GM18951 (cell line): Measurements from ENCODE around the gene ACSF2.
"Not testable (repeated sequence)": the region's sequence is repeated elsewhere in the genome, so short reads cannot be mapped to it uniquely, and the experiment has no call there.

Experiments used
- POLR2A ChIP-seq: IDR thresholded peaks from 4 replicates; pipeline ENCODE4 v1.6.1; 2011; ENCODE audit warnings: mild to moderate bottlenecking; ENCODE audit not compliant: insufficient read length, insufficient read depth; ENCODE audit errors: extremely low read depth
- in situ Hi-C: fragments of 300-500 bp; cut with MboI; formaldehyde crosslinking; loops from one replicate; pipeline ENCODE4 v1.12.0; 2022; ENCODE audit warnings: low sequenced_read_pairs, mixed read lengths, inconsistent platforms; ENCODE audit not compliant: unreplicated experiment

Gene ACSF2

DNA sequence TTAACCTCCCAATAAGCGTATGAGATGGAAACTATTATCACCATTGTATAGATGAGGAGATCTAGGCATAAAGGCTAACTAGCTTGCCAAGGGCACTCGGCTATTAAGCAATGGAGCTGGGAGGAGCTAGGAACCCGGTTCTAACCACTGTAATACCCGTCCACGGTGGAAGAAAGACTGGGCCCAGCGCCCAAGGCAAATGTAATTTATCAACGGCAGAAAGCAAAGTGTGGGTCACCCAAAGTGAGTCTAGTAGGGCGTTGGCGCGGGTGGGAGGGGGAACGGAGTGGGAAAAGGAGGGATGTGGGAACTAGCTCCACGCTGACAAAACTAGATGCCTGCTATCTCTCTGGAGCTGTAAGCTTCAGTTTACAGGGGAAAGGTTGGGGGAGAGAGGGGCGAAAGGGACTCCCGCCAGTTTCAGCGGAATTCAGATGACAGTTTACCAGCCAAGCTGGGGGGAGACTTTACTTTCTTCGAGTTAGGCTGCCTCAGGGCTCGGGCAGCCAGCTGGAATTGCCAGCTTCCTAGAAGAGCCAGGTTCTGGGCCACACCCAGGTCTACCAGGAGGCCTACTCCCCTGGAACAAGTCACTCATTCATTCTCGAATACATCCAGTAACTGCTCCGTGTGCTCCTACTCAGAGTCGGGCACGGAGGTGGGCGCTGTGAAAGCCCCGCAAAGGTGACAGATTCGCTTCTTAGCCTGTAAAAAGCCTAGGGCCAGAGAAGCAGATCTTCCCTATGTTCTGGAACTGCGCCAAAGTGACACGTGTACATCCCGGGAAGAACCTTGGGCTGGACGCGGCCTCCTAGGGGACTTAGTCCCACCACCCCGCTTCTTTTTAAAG lies 29.5 kb upstream of the ACSF2 start:
- in situ Hi-C loops, result no loop called here
- no peak for TF ChIP-seq POLR2A

DNA sequence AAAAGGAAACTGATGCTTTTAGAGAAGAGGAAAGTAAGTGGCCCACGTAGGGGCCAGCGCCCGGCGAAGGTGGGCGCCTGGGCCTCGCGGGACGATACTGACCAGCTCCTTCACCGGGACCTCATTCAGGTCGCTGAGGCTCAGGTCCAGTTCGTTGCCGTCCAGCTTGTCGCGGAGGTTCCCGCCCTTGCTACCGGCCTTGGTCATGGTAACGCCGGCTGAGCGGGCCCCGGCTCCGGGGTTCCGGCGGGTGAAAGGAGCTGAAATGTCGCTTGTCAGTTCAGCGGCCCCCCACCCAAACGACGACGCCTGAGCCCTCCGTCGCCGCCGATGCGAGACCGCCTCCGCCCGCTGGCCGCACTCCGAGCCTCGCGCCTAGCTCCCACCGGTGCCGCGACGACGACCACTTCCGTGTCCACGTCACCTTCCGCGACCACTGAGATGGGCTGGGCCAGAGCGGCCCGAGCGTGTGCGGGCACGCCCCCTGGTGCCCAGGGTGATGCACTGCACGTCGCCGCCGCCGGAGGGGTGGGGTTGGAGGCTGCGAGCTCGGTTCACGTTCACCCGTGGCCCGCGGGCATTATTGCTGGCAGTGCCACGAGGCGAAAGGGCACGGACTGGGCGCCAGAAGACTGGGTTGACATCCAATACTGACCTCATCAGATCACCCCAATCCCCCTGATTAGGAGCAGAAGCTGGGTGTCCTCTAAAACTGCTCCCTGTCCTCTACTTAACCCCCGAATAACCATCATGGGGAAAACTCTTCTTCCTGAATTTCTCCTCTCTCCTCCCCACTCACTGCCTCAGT lies 28.7 kb upstream of the ACSF2 start, which contains the start of gene LRRC59:
Gene LRRC59, minus strand, starts transcription at position 413 of the 808 bp plus-strand sequence. Its CDS starts 206 bp downstream, at position 207.
- in situ Hi-C loops, result no loop called here
- peak; percentile 92 for TF ChIP-seq POLR2A

DNA sequence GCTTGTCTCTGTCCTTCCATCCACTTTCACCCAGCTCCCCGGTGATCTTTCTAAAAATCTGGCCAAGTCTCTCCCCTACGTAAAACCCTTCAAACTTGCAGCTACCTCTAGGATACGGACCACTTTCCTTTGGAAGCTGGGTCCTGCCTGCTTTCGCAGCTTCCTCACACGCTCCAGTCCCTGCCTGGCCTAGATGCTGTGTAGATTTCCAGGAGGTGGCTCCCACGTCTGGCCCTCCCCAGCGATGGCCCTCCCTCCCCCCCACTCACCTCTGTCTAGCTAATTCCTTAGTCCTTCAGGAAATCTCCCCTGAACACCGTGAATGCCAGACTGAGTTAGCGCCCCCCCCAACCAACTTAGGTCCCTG lies 28.1 kb upstream of the ACSF2 start:
- TF ChIP-seq POLR2A, result no peak
- in situ Hi-C loops, result no loop called here

DNA sequence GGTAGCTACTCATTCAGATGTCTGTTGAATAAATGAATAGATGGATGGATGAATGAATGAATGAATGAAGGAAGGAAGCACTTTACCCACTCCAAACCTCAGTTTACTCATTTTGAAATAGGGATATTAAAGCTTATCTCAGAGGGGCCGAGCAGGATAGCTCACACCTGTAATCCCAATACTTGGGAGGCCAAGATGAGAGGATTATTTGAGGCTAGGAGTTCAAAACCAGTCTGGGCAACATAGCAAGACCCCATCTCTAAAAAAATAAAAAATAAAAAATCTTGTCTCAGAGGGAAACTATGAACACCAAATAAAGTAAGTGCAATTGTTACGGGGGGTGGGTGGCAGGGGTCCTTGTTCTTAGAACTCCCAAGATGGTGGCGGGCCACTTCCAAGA lies 27.3 kb upstream of the ACSF2 start:
- in situ Hi-C loops, result not testable (repeated sequence)

DNA sequence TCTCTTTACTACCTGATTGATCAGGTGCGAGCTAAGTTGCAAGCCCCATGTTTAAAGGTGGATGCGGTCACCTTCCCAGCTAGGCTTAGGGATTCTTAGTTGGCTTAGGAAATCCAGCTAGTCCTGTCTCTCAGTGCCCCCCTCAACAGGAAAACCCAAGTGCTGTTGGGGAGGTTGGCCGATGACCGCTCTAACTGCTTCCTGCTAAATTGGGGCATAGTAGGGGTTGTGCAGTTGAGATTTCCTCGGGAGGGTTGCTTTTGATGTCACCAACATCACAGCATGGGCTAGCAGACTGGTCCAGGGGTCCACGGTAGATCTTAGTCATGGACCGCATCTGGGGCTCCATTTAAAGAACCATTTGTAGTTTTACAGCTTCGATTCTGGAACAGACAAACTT lies 26.4 kb upstream of the ACSF2 start:
- in situ Hi-C loops, result not testable (repeated sequence)

DNA sequence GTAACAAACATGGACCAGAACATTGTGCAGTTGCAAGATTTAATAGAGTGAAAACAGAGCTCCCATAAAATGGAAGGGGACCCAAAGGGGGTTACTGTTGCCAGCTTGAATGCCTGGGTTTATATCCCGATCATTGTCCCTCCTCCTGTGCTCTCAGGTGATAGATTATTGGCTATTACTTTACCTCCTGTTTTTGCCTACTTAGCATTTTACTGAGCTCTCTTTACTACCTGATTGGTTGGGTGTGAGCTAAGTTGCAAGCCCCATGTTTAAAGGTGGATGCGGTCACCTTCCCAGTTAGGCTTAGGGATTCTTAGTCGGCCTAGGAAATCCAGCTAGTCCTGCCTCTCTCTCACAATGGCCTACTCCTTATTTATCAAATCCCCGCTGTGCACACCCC lies 20.7 kb upstream of the ACSF2 start:
- in situ Hi-C loops, result not testable (repeated sequence)

DNA sequence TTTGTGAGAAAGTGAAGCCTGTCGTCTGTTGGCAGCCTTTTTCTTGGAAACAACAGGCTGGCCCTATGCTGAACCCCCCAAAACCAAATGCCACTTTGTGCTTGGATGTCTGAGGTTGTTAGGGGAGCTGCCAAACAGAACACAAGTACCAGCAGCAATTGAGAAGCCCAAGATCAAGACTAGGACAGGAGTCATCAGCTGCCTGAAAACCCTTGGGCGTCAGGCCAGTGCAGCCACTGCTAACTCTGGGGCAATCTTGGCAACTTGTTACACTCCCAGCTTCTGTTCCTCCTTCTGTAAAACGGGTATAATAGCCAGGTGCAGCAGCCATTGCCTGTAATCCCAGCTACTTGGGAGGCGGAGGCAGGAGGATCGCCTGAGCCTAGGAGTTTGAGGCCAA lies 19.4 kb upstream of the ACSF2 start:
- in situ Hi-C loops, result no loop called here
- no peak for TF ChIP-seq POLR2A

DNA sequence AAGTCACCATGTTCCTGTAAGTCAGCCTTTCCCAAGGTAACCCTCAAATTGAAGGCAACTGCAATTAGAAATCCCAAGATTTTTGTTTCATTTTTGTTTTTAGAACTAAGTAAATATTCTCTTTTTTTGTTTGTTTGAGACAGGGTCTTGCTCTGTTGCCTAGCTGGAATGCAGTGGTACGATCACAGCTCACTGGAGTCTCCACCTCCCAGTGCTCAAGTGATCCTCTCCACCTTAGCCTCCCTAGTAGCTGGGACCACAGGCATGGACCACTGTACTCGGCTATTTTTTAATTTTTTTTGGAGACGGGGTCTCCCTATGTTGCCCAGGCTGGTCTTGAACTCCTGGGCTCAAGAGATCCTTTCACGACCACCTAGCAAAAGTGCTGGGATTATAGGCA lies 18.1 kb upstream of the ACSF2 start:
- in situ Hi-C loops, result no loop called here
- no peak for TF ChIP-seq POLR2A

DNA sequence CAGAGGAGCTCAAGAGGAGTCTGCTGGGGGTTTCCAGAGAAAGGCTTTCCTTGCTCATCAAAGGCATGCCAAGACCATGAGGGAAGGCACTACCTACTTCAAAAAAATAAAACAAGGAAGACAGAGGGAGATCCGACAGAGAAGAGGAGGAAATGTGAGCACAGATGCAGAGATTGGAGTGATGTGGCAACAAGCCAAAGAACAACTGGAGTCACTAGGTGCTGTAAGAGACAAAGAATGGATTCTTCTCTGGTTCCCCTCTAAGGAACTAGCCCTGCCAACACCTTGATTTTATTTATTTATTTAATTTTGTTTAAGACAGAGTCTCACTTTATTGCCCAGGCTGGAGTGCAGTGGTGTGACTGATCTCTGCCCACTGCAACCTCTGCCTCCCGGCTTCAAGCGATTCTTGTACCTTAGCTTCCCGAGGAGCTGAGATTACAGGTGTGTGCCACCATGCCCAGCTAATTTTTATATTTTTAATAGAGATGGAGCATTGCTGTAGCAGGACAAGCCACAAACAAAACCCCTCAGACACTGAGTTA lies 13.8 kb upstream of the ACSF2 start:
- TF ChIP-seq POLR2A, result no peak
- in situ Hi-C loops, result no loop called here

DNA sequence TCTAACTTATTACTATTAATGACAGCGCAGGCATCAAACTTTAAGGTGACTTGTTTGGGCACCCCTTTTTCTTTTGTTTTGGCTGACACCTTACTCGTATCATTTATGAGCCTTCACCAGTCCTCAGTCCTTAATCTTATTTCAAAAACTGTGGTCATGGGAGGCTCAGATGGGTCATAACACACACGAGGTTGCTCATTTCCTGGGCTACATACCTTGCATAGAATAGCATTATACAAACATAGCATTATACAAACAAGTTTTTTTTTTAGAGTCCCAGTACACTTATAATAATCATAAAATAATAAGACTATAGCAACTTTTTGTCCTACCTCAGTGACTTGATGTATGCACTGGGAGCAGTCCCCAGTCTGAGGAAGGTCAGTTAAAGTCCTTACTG lies 11.2 kb upstream of the ACSF2 start:
- no peak for TF ChIP-seq POLR2A
- in situ Hi-C loops, result no loop called here

DNA sequence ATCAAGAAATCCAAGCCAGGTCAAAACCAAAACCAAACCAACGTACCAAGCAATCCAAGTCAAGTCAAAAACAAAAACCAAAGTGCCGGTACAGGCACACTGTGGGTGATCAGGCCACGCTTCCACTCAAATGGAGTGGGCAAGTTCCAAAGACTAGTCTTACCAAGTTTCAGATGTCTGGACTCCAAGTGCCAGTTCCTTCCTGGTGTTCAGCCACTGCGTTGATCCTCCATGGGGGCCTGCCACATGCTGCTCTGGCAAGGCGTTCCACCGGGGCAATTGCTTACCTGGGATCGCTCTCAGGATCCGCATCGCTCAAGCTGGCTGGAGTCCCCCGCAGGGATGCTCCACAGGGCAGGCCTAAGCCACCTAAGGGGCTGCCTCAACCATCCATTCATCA lies 6.4 kb upstream of the ACSF2 start:
- in situ Hi-C loops, result not testable (repeated sequence)

DNA sequence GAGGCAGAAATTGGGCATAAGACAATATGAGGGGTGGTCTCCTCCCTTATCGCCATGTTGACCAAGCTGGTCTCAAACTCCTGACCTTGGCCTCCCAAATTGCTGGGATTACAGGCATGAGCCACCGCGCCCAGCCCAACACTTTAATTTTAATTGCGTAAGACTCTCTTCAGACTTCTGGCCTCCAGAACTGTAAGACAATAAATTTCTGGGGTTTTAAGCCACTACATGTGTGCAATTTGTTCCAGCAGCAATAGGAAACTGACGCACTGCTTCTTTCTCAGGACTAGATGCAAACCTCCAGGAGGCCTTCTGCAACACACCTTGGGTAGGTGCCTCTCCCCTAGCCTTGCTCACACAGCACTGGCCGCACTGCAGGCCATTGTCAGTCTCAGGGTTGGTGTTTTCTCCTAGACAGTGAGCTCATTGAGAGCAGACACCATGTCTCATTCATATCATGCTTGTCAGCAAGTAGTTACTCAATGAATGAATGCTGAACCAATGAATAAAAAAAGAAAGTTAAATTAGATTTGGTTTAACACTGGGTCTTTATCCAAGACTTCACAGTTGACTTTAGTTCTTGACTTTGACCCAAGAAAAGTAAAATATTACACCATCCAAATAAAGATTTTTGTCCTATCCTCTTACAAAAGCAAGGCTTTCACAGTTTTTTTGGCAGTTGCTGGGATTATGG lies 5.5 kb upstream of the ACSF2 start:
- TF ChIP-seq POLR2A, result no peak
- in situ Hi-C loops, result no loop called here

DNA sequence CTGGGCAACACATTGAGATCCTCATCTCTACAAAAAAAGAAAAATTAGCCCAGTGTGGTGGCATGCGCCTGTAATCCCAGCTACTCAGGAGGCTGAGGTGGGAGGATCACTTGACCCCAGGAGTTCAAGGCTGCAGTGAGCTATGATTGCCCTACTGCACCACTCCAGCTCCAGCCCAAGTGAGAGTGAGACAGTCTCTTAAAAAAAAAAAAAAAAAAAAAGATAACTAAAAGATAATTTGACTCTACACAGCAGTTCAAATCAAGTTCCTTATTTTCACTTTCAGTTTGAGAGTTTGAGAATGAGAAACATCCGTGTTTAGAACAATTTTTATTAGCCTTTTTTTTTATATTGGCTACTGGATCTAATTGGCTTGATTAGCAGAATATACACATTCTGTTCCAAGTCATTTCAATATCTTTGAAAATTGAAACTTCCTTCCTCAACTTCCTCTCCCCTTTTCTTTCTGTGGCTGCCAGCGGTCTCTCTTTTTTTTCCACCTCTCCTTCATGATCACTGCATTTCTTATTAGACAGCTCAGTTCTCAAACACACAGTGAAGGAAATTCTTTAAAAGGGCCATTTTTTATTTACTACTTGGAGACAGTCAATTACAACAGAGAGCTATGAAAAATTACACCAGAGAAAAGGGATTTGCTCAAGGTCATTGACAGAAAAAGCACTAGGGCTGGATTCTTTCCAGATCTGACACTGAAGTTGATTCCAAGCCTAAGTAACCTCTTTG lies 4.5 kb upstream of the ACSF2 start:
- in situ Hi-C loops, result no loop called here

More for the DNA sequence above, 4.5 kb upstream of the ACSF2 start:
- TF ChIP-seq POLR2A, result no peak
